ENCODE data around the gene PRKAG2.

The PRKAG2 gene

GRCh38 chr7:151632750-151633515, 244.0 kb downstream of the PRKAG2 start:
- no peaks in the 10 kb centered on the region for H4K20me1 ChIP-seq (ENCODE audit: low read depth, low read length)
- no peaks in the 10 kb centered on the region for H3K9me3 ChIP-seq (ENCODE audit: insufficient read depth, low read length)
- H3F3A ChIP-seq (ENCODE audit: insufficient read depth), result peaks cover 9% of the 10 kb centered on the region
- H3K9me2 ChIP-seq (replicated peaks; ENCODE audit: insufficient read depth, low read length), result no peaks in the 10 kb centered on the region
- peak overlapping the region; percentile 26 for H3K4me2 ChIP-seq (ENCODE audit: low read depth, low read length, poor library complexity, severe bottlenecking)
- no peaks in the 10 kb centered on the region for H3K79me2 ChIP-seq (ENCODE audit: insufficient read depth, low read length)
- H3K9ac ChIP-seq (ENCODE audit: low read length), result no peak overlapping the region
- H3K27ac ChIP-seq (ENCODE audit: low read depth, low read length), result no peak overlapping the region
- TF ChIP-seq CTCF (IDR thresholded peaks at IDR 0.05; ENCODE audit: insufficient read depth, low read length, poor library complexity, severe bottlenecking), result no peak
- TF ChIP-seq EZH2phosphoT487 (conservative IDR thresholded peaks at IDR 0.05; ENCODE audit: low read length), result no peak
- H3K27me3 ChIP-seq (ENCODE audit: low read length), result no peaks in the 10 kb centered on the region
- H3K4me3 ChIP-seq (ENCODE audit: insufficient read depth, low read length, poor library complexity, severe bottlenecking), result peak overlapping the region; percentile 25
- no peaks in the 10 kb centered on the region for H3K36me3 ChIP-seq (ENCODE audit: low read length)
- H2AFZ ChIP-seq (ENCODE audit: low read depth, low read length, severe bottlenecking), result peak overlapping the region; percentile 32

- Histone ChIP-seq H3K79me2 (ENCODE audit: insufficient read depth, low read length) (no peaks in the 10 kb centered on the region), H2AFZ (ENCODE audit: low read depth, low read length, severe bottlenecking) (peak overlapping the region; percentile 85), H3K4me3 (ENCODE audit: insufficient read depth, low read length, poor library complexity, severe bottlenecking) (peak overlapping the region; percentile 65), H4K20me1 (ENCODE audit: low read depth, low read length) (no peaks in the 10 kb centered on the region), H3K36me3 (ENCODE audit: low read length) (no peaks in the 10 kb centered on the region), H3K9ac (ENCODE audit: low read length) (peak overlapping the region; percentile 47), H3K9me2 (replicated peaks; ENCODE audit: insufficient read depth, low read length) (no peaks in the 10 kb centered on the region), H3K4me2 (ENCODE audit: low read depth, low read length, poor library complexity, severe bottlenecking) (peak overlapping the region; percentile 86), H3K27ac (ENCODE audit: low read depth, low read length) (no peak overlapping the region), H3K27me3 (ENCODE audit: low read length) (no peaks in the 10 kb centered on the region), H3K9me3 (ENCODE audit: insufficient read depth, low read length) (no peaks in the 10 kb centered on the region), H3F3A (ENCODE audit: insufficient read depth) (peaks cover 9% of the 10 kb centered on the region)
- TF ChIP-seq CTCF (IDR thresholded peaks at IDR 0.05; ENCODE audit: insufficient read depth, low read length, poor library complexity, severe bottlenecking) (no peak), EZH2phosphoT487 (conservative IDR thresholded peaks at IDR 0.05; ENCODE audit: low read length) (no peak)
Observed at GRCh38 chr7:151631953-151632749, 244.8 kb downstream of the PRKAG2 start.

- peaks cover 9% of the 10 kb centered on the region for H3F3A ChIP-seq (ENCODE audit: insufficient read depth)
- no peaks in the 10 kb centered on the region for H3K79me2 ChIP-seq (ENCODE audit: insufficient read depth, low read length)
- peak overlapping the region; percentile 85 for H2AFZ ChIP-seq (ENCODE audit: low read depth, low read length, severe bottlenecking)
- no peaks in the 10 kb centered on the region for H3K9me3 ChIP-seq (ENCODE audit: insufficient read depth, low read length)
- H3K4me3 ChIP-seq (ENCODE audit: insufficient read depth, low read length, poor library complexity, severe bottlenecking), result peak overlapping the region; percentile 65
- no peaks in the 10 kb centered on the region for H3K27me3 ChIP-seq (ENCODE audit: low read length)
- H3K27ac ChIP-seq (ENCODE audit: low read depth, low read length), result no peak overlapping the region
- H3K9me2 ChIP-seq (replicated peaks; ENCODE audit: insufficient read depth, low read length), result no peaks in the 10 kb centered on the region
- H3K36me3 ChIP-seq (ENCODE audit: low read length), result no peaks in the 10 kb centered on the region
- no peaks in the 10 kb centered on the region for H4K20me1 ChIP-seq (ENCODE audit: low read depth, low read length)
- TF ChIP-seq EZH2phosphoT487 (conservative IDR thresholded peaks at IDR 0.05; ENCODE audit: low read length) (no peak), CTCF (IDR thresholded peaks at IDR 0.05; ENCODE audit: insufficient read depth, low read length, poor library complexity, severe bottlenecking) (no peak)
- peak overlapping the region; percentile 47 for H3K9ac ChIP-seq (ENCODE audit: low read length)
- peak overlapping the region; percentile 86 for H3K4me2 ChIP-seq (ENCODE audit: low read depth, low read length, poor library complexity, severe bottlenecking)
Observed at GRCh38 chr7:151631570-151631952, 245.4 kb downstream of the PRKAG2 start.
